Stimulated activated CD8-positive, alpha-beta memory T cell treated with anti-CD3 and anti-CD28 coated beads, Interleukin-7, amount 100 ng/mL, for 24 hours (primary cell): ENCODE measurements around the gene MAPKAP1.

Source experiments
- DNase-seq: peaks from one replicate; pipeline ENCODE4 v3.0.0-alpha.2; 2020; ENCODE audit warnings: low read depth

Gene MAPKAP1

GRCh38 chr9:125479846-125480615 lies 227.0 kb downstream of the MAPKAP1 start:
- no peak for DNase-seq

GRCh38 chr9:125477089-125477544 lies 229.9 kb downstream of the MAPKAP1 start:
- DNase-seq, result no peak

GRCh38 chr9:125476645-125477044 lies 230.4 kb downstream of the MAPKAP1 start:
- DNase-seq, result no peak

GRCh38 chr9:125475385-125475784 lies 231.6 kb downstream of the MAPKAP1 start:
- DNase-seq, result no peak

GRCh38 chr9:125472926-125473701 lies 233.9 kb downstream of the MAPKAP1 start:
- DNase-seq, result no peak

GRCh38 chr9:125472562-125472925 lies 234.5 kb downstream of the MAPKAP1 start:
- no peak for DNase-seq

- DNase-seq, result no peak
These were observed 236.0 kb downstream of the MAPKAP1 start for GRCh38 chr9:125470767-125471580.

- DNase-seq, result no peak
These were observed 236.8 kb downstream of the MAPKAP1 start for GRCh38 chr9:125470189-125470588.

- no peak for DNase-seq
These were observed 238.4 kb downstream of the MAPKAP1 start for GRCh38 chr9:125468646-125469045.

- DNase-seq, result no peak
These were observed 239.8 kb downstream of the MAPKAP1 start for GRCh38 chr9:125467116-125467740.

GRCh38 chr9:125466411-125466810 lies 240.6 kb downstream of the MAPKAP1 start:
- DNase-seq, result no peak

- DNase-seq, result no peak
These were observed 242.2 kb downstream of the MAPKAP1 start for GRCh38 chr9:125464591-125465385.

GRCh38 chr9:125463926-125464325 lies 243.1 kb downstream of the MAPKAP1 start:
- no peak for DNase-seq

- no peak for DNase-seq
These were observed 244.1 kb downstream of the MAPKAP1 start for GRCh38 chr9:125462861-125463291.

GRCh38 chr9:125461636-125462190 lies 245.3 kb downstream of the MAPKAP1 start:
- no peak for DNase-seq

GRCh38 chr9:125460883-125461635 lies 245.9 kb downstream of the MAPKAP1 start:
- no peak for DNase-seq

- no peak for DNase-seq
These were observed 246.7 kb downstream of the MAPKAP1 start for GRCh38 chr9:125460346-125460745.

- DNase-seq, result no peak
These were observed 249.7 kb downstream of the MAPKAP1 start for GRCh38 chr9:125457357-125457756.

GRCh38 chr9:125455876-125456275 lies 251.1 kb downstream of the MAPKAP1 start:
- DNase-seq, result no peak

- no peak for DNase-seq
These were observed 251.9 kb downstream of the MAPKAP1 start for GRCh38 chr9:125455132-125455531.
